NCI-H2081 treated with DMSO at 0.1 percent for 48 hours (cell line): Measurements from ENCODE around the gene SLC10A7.
"Not testable (repeated sequence)": the region's sequence is repeated elsewhere in the genome, so short reads cannot be mapped to it uniquely, and the experiment has no call there.

Experiments used
- DNase-seq: peaks from one replicate; lab custom pipeline; 2025; lab: John Stamatoyannopoulos, UW

SLC10A7 gene

GRCh38 chr4:146439437-146439836 lies 82.3 kb downstream of the SLC10A7 start:
- DNase-seq, result no peak

DNA sequence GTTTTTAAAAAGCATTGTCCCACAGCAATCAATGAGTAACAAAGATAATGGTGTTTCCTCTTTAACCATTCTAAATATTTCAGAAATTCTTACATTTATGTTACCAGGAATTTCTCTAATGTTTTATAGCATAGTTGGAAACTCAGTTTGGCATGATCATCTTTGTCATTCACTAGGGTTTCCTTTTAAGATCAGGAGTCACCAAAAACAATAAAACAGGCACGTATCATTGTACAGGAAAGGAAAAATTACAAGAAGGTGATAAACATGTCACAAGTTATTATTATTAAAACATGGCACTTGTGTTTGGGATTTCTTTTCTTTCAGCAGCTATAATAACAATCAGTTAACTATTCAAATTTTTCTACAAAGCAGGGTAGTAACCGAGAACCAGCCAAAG lies 84.0 kb downstream of the SLC10A7 start:
- DNase-seq, result no peak

DNA sequence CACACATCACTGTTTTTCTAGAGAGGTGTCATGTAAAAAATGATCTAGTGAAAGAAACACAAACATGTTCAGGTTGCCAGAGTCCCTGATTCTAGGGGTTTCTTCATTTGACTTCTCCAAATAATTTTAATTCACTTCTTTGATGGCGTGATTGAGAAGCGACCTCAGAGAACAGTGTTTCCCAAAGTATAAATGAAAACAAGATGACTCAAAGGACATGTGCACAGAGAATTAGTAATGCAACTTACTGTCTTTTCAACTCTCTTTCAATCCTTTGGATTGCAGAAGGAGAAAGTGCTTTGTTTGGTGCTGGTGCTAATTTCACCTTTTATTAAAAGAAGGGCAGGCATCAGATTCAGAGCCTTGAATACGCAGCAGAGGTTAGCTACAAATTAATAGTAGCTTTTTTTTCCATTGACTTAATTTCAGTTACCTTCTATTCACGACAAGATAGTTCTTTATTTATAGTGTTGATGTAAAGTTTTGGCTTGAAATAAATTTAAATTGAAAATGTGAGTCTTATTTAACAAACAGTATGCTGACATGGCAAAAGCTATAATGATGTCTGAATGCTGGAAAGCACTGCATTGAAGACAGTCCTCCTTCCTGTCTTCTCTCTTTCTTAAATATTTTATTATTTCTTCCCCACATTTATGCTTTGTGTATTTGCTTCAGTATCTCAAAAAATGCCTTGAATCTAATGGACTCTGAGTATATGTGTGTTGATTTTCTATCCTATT lies 85.1 kb downstream of the SLC10A7 start:
- no peak for DNase-seq

DNA sequence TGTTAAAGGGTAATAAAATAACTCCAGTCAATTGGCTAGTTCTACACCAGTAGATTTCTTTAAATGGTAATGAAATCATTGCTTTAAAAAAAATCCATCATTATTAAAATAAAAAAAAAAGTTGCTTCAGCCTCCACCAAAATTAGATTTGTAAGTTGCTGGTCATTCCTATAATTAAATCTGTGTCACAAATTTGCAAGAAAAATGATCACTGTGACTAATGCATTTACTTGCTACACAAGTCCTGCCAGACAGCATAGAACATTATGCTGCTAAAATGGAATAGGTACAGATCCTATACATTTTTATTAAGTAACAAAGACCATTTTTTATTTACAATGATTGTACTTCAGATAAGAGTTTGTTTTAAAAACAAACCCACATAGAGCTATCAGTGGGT lies 85.8 kb downstream of the SLC10A7 start:
- DNase-seq, result no peak

GRCh38 chr4:146432065-146432464 lies 89.7 kb downstream of the SLC10A7 start:
- no peak for DNase-seq

- no peak for DNase-seq
Observed at GRCh38 chr4:146428298-146428697, 93.4 kb downstream of the SLC10A7 start.

DNA sequence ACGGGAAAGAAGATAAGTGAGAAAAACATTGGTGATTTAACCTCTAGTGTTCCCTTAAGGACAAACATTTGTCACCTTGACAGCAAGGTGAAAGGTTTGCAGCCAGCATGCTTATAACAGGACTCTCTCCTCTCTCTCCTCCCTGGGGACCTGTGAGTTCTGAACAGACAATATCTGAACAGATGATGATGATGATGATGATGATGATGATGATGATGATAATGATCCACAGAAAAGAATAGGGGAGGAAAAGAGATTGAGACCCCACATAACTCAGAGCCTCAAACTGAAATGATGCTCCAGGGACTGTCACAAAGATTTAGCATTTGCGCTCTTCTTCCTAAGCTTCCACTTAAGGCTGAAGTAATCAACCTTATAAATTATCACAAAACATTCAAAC lies 103.9 kb downstream of the SLC10A7 start:
- no peak for DNase-seq

- no peak for DNase-seq
Observed at GRCh38 chr4:146415829-146416228, 105.9 kb downstream of the SLC10A7 start.

DNA sequence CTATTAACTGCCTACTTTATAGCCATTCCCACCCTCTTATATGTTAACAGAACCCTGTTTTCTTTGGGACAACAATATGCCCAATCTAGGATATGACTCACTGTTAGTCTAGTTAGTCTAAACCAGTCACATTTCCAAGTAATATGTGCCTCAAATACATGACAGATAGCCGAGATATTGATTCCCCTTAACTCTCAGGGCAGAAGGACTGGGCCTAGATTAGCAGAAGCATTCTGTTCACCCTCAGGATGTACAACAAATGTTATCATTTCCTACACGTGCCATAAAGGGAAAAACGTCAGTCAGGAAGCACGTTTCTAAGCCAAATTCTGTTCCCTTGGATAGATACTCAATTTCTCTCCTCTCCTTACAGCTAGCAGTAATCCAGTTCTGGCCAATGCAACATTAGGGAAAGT lies 114.1 kb downstream of the SLC10A7 start:
- no peak for DNase-seq

DNA sequence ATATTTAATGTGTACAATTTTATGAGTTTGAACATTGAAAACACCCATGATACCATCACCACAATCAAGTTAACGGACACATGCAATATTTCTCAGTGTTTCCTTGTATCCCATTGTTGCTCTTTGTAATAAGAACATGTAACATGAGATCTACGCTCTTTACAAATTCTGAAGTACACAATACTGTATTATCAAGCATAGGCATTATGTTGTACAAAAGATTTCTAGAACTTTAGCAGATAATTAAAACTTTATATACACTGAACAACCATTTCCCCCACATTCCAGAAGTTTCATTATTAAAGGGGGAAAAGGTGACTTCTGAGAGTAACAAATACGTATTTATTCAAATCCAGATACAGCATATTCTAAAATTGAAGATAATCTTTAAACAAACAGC lies 114.5 kb downstream of the SLC10A7 start:
- DNase-seq, result no peak

DNA sequence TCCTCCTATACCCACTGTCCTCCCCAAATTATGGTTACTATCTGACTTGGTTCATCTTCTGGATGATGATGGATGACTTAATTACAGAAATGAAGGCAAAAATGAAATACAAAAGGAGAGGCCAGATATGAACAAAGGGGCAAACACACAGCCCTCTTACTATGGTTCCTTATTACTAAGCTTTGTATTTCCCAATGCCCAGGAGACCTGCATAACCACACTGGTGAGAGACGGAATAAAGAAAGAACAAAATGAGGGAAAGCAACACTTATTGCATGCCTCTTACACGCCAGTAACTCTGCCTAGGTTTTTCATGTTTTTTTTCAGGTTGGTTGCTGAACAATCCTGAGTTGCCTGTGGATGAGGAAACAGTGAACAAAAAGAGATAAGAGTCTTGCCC lies 120.5 kb downstream of the SLC10A7 start:
- DNase-seq, result no peak

DNA sequence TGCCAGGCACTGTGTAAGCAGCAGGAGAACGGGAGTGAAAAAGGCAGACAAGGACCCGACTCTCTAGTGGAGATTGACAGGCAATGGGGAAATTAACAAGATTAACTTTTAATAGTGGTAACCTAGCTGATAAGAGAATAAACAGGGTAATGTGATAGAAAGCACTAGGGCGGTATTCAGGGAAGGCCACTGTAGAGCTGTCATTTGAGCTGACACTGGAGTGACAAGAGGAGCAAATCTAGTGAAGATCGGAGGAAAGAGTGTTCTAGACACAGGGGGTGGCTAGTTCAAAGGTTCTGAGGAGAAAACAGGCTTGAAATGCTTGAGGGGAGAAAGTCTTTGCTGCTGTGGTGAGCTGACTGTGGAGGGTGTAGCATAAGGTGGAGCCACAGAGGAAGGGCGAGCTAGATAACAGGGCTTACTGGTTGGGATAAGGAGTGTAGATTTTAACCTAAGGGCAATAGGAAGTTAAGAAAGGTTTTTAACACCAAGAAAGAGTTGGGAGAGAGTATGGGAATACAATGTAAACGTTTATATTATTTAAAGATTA lies 122.8 kb downstream of the SLC10A7 start:
- DNase-seq, result no peak

DNA sequence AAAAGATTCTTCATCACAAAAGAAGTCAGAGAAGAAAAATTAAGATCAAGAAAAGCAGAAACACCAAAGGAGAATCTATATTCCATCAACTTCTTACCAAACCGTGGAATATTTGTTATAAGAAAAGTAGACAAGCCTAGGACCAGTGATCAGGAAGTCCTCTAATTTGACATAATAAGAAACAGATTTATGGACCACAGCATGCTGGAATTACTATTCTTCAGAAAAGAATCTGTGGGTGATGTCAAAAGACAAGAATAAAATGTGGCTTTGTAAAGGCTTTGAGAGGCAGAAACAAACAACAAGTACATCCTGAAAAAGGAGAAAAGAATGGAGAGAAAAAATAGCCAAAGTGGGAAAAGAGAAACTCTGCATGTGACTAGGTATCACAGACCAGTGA lies 123.3 kb downstream of the SLC10A7 start:
- DNase-seq, result no peak

DNA sequence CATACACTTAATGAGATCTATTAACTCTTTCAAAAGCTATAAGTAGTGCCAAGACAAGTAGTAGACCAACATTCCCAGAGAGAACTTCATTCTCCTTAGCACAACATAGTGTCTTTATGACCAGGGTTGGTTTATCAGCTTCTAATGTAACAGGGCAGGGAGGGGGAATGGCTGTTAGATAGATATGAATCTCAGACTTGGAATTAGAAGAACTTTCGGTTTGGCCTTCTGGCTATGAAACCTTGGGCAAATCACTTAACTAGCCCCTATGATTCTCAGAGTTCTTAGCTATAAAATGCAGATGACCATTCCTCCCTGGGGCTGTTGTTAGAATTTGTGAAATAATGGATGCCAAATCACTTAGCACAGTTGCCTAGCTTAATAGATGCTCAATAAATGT lies 132.2 kb downstream of the SLC10A7 start:
- DNase-seq, result no peak

DNA sequence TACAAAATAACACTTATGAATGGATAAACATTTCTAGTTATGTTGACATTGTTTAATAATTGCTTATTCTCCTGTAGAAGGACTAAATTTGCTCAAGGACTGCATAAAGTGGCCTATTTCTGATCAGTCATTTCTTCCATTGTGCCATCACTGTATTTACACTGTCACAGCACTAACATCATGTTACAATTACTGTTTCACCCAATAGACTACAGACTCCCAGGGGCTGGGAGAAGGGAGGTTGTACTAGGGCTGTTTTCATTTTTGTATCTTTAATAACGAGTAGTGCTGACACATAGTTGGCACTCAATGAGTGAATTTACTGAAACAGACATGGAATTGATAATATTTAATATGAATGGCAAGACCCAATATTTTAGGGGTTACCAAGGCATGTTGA lies 139.5 kb downstream of the SLC10A7 start:
- DNase-seq, result peak; percentile 22

DNA sequence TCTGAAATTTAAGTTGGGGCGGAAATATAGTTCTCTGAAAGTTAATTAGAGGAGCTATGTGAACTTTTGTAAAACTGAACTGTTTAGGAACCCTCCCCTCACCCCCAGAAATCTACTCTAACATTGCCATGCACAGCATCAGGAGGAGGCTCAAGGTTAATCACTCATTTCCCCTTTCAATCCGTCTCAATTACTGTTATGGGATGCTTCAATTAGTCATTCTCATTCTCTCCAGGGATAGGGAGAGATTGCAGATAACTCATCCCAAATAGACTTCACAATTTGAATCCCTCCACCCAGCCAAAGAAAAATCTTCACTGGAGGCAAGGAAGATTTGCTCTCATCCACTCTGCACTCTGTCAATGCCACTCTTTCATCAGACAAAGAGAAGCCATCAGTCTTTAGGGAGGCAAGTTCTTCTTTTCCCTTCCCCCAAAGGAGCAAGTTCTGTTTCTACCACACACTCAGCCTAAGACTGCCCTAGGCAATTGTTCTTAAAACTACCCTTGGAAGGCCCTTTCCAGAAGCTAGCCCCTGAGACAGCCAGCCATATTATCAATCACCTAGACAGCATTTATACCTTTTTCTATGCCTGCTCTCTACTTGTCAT lies 140.4 kb downstream of the SLC10A7 start:
- no peak for DNase-seq

DNA sequence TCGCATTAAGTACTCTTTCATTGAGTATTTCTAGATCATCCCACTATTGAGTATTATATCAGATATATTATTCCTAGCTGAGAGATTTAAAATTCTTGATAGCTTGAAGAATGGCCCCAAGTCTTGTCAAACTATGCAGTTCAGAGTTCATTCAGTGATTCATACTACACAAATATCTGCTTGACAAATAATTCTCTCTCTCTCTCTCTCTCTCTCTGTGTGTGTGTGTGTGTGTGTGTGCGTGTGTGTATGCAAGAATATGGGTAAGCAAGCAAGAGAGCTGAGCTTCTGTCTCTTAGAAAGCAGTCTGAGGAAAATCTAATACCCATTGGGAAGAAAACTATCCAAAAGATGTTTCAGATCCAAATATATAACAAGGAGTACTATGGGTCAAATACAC lies 142.0 kb downstream of the SLC10A7 start:
- DNase-seq, result no peak

DNA sequence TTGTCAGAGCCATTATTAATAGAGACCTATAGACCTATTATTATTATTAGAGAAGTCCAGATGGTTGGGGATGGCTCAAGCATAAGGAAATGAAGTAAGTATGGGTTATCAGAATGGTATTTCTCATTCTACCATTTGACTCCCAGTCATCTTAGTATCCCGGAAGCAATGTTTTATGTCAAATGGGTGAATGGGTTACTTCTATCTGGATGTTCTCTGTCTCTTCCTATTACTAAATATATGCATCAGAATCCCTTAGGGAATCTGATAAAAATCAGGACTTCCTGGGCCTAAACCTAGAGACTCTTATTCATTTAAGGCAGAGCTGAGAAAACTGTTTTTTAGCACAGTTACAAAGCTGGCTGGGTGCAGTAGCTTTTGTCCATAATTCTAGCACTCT lies 149.9 kb downstream of the SLC10A7 start:
- no peak for DNase-seq

- no peak for DNase-seq
Observed at GRCh38 chr4:146370841-146371240, 150.9 kb downstream of the SLC10A7 start.

GRCh38 chr4:146369446-146369845 lies 152.3 kb downstream of the SLC10A7 start:
- no peak for DNase-seq

DNA sequence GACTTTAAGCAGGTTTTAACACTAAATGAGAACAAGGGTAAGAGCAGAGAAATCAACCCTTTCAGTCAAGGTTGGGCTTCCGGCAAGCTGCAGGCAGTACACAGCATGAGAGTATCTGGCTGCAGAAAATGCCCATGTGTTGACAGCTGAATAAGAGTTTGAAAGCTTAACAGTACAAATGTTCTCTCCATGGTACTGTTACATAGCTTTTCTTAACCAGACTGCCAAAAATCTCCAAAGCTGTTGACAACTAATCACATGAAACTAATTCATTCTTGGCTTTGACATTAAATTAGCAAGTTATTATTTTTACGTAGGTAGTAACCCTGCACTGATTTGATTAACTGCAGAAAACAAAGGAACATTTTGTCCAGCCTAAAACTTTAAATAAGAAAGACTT lies 153.5 kb downstream of the SLC10A7 start:
- no peak for DNase-seq

DNA sequence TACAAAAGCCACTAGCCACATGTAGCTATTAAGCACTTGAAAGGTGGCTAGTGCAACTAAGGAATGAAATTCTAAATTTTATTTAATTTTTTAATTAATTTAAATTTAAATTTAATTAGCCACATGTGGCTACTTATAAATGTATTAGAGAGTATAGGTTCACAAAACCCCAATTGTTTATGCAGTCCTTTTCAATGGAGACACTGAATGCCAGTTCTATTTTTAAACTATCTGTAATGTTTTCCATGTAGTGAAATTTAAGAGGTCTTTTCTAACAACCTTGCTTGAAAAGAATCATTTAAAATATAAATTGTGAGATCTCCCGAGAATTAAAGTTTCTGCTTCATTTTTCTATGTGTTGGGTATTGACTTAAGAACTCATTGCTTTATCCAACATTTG lies 154.4 kb downstream of the SLC10A7 start:
- DNase-seq, result no peak

GRCh38 chr4:146359771-146360170 lies 162.0 kb downstream of the SLC10A7 start:
- DNase-seq, result no peak

GRCh38 chr4:146350114-146350513 lies 171.6 kb downstream of the SLC10A7 start:
- DNase-seq, result not testable (repeated sequence)
